ENCODE measurements around the gene MAGEC2.

- TF ChIP-seq CTCF (IDR thresholded peaks at IDR 0.05), result no peak
- TF ChIP-seq POLR2AphosphoS5 (IDR thresholded peaks at IDR 0.05), result no peak
Observed at GRCh38 chrX:142233400-142233799, 28.3 kb upstream of the MAGEC2 start.

All from transverse colon (tissue), 4 donors.